HL-60/S4 (cell line): Measurements from ENCODE around the gene SAE1.

Experiments used
- in situ Hi-C: fragments of 300-500 bp; cut with MboI; formaldehyde crosslinking; loops from 2 replicates; pipeline ENCODE4 v1.14.3; 2022; ENCODE audit warnings: low sequenced_read_pairs

Gene SAE1

DNA sequence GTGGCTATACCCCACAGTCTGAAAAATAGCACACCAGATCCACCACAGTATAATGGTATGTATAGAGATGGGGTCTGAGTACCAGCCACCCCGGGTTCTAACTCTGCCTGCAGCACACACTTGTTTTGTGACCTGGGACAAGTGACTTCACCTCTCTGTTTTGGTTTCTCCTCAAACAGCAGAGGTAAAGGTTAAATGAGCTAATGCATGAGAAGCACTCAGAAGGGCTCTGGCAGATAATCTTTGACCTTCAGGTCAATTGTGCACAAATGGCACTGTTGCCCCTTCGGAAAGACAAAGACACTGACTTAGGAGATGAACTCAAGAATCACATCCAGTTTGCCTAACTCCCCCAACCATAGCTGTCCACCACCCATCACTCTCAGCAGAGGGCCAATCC lies 24.8 kb upstream of the SAE1 start:
- in situ Hi-C loops: no loop called here

DNA sequence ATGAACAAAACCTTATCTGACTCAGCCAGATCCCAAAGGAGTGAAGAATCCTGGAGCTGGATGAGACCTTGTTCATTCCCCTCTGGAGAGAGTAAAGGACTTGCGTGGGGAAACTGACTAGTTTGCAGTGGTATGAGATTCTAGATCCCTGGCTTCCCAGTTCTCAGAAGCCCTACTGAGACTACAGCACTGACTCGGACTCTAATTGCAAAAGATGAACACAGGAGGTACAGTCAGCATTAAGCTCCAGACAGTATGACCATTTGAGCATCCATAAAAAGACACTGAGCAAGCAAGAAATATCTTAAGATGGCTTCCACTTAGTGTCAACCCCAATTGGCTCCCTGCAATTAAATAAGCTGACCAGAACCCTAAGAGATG lies 23.8 kb upstream of the SAE1 start:
- in situ Hi-C loops: no loop called here

DNA sequence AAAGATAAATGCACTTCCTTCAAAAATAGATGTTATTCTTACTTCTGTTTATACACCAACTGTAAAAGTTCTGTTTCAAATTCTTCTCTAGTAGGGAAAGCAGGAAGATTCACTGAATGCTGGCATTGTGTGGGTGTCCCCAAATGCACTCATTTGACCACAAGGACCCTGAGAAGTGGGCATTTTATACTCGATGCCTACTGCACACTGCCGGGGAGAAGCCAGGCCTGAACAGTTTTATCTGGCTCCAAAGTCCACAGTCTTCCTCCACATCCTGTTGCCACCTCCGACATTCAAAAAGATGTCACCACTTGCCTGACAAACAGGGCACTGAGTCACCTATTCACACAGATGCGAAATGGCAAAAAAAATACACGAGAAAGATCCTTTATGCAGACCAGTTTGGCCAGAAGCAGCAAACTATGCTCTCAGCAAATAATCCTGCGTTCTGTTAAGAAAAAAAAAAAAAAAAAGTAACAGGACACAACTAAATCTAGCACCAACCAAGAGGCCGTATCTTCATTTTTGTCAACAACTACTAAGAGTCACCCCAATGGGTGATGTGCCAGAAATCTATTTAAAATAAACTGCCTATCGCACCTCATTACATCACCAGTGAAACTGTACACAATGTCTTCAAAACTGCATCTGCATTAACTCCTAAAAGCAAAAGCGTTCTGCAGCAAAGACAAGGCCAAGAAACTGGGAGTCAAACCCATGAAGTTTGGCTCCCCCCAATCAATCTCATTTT lies 23.3 kb upstream of the SAE1 start:
- in situ Hi-C loops: no loop called here

DNA sequence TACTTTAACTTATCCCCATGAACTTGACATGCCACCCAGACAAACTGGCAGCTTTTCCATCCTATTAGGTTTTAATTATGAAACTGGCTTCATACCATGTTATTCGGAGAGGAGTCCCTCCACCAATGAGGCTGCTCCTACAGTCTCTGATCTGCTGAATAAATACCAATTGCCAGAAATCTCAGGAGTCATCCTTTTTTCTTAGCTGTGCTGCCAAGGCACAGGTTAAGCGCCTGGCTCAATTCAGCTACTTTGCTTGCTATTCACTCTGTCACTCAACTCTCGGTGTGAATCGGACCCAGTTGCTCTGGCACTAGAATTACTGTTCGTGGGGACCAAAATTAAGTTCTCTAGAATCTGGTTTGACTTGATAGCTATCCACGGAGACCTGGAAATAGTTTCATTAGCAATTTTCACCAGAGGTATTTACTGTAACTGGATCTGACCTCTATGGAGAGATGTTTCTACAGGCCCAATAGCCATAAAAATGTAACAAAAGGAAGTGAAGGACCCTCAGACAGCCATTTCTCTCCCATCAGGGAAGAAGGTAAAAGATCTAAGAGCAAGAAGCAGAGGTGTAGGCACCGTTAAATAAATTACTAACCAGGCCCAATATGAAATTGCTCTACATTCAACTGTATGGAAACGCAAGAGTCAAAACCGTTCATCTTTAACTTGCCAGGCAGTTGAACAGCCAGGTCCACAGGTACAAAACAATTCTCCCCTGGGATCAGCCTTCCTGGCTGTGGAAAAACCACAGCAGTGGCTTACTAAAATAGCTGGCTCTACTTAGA lies 22.5 kb upstream of the SAE1 start:
- in situ Hi-C loops: no loop called here

DNA sequence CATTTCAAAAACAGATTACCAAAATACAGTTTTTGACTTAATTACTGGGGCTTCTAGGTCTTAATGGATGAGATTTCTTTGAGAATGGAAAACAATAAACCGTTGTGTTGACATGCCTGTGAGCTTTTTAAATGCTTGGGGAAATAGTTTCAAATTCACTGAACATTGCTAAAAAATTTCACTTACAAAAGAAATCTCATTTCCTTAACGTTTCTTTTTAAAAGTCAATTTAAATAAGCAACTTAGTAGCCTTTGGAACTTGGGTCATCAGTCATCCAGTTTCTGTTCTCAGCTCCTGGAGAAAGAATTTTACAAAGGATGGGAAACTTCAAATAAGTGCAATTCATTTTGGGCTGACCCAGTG lies 21.5 kb upstream of the SAE1 start:
- in situ Hi-C loops: no loop called here

DNA sequence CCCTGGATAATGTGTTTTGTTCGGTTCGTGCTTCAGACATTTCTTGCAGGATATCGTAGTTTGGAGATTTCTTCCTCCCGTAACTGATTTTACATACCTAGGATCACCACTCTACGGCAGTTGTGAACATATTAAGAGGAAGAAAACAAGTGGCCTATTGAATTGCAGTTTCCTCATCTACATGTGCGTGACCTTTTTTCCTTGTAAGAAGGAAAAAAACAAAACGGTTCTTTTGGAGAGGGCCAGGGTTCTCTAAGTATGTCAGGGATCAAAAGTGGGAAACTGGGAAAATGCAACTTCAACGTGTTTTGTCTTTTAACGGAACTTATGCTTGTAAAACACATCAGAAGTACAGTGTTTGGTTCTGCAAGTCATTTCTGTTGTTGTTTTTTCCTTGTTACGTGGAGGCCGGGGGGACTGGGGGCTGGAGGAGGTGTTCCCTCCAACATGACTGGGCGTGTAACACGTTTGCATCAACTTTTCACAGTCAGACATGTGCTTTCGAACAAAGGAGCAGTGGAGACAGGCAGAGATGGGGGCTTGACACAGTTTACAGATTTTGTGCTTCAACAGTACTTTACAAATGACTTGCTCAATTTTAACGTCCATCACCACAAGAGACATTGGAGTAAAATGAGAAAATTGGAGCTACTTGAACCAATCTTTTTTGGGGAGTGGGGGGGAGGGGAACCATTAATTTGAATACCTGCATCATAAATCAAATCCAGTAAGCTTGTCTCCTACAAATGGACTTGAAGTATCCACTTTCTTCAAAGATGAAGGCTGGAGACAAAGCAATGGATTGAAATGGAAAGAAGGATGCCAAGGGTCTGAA lies 20.9 kb upstream of the SAE1 start:
- in situ Hi-C loops: no loop called here

DNA sequence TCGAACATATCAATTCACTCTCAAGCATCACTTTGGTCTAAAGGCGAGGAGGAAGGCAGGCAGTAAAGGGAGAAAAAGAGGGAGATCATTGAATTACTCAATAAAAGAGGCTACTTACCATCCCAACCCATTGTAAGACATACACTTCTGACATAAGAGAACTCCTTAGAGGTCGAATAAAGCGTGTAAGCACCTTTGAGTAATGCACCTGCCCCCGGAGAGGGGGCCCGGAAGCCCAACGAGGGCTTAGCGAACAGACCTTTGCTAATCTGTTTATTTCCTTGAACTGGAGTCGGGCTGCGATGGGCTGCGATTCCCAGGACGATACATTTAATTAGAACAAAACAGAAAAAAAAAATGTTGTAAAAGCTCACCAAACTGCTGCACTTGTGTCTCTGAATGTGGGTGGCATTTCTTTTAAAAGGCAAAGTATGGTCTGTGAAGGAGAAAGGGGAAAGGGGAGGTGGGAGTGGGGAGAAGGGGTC lies 20.1 kb upstream of the SAE1 start:
- in situ Hi-C loops: no loop called here

DNA sequence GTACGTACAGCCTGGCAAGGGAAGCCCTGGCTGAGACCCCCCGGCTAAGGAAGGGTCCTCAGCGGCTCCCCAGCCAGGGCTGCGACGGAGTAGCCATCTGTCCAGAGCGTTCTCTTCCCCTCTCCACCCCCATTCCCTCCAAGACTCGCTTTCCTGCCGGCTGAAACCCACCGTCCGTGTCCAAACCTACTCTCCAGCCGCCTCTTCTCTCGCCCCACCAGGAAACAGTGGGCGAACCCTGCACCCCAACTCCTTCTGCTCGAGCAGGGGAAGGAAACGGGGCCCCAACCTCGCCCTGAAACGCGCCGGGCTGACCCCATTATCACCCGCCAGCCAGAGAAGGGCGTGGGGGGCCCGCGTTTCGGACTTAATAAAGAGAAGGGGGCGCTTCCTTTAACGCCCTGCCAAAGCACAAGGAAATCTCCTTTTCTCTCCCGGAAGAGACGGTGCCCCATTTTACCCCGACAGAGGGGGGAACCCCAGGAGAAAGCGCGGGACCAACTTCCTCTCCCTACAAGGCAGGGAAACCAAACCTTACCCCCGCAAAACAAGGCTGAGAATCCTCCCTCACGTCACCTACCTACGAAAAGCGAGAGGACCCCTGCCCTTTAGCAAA lies 19.5 kb upstream of the SAE1 start:
- in situ Hi-C loops: no loop called here

DNA sequence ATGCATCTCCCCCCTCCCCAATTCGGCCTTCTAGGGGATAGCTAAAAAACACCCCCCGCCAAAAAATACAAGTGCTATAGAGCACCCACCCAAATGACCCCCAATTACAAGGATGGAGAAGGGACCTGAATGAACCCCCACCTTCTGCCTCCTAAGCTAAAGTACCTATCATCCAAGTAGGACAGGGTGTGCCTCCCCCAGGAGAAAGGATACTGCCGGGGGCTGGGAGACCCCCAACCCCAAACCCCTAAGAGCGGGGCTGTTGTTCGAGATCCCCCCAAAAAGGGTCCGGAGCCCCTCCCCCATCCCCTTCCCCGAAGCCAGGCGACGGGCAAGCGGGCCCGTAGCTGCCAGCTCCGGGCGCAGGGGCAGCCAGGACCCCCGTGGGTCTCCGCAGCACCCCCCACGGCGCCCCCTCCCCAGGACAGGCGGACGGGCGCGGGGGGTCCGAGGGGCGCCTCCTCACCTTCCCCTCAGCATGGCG lies 18.9 kb upstream of the SAE1 start:
- in situ Hi-C loops: no loop called here

DNA sequence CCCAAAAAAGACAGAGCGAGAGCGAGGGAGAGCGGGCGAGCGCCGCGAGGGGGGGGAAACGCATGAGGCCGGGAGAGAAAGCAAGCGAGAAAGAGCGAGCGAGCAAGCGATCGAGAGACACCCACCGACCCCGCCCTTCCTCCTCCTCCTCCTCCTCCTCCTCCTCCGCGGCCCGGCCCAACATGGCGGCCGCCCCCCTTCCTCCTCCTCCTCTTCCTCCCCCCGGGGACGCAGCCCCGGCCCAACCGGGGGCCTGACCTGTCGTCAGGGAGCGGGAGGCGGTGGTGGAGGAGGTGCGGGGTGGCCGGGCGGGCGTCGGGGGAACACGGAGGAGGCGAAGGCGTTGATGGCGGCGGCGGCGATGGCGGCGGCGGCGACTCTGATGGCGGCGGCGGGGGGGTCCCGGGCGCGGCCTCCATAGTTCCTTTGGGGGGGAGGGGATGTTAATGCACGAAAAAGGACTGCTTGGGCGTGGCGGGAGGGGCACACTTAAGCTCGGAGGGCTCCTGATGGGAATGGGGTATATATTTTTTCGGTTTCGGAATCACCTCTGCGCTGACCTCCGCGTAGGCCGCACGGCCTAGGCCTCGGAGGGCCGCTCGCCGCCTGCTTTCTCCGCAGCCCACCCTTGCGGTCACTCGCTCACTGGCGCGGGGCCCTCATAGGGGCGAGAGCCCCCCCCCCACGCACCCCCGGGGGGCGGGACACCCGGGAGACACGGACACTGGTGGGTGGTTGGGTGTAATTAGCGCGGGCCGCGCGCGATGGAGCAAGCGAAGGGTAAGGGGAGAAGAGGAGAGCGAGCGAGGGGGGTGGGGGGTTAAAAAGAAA lies 18.3 kb upstream of the SAE1 start:
- in situ Hi-C loops: no loop called here

DNA sequence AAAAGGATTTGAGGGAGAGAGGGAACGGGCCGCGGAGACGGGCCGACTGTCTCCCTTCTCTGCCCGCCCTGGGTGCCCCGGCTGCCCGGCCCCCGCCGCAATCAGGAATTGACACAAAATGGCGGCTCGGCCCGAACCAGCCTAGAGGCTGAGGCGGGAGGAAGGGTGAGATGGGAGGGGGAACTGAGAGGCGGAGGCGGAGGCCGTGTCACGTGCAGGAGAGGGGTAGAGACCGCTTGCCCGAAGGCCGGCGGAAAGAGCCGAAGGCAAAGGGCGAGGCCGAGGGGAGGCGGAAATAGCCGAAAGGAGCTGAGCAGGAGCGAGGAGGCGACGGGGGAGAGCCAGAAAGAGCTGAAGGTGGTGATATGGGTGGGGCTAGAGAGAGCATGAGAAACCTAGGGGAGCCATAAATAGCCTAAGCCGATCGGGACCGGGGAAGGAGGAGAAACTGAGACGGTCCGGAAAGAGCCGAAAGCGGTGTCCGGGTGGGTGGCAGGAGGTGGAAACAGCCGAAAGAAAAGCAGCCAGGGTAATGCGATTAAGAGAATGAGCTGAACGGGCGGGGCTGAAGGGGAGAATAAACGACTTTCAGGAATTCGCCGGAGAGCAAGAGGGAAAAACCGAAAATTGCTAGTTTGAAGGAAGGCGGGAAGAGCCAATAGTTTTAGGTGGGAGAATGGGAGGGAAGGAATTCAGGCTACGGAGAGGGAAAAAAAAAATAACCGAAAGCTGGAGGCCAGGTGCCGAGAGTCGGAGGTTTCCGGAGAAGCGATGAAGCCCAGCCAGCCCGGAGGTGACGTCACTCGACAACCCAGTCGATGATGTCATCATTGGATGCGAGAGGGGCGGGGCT lies 17.4 kb upstream of the SAE1 start, which contains the start of gene ZC3H4:
Gene ZC3H4 (minus strand): TSS at position 780 of the 853 bp plus-strand sequence. CDS start 1,192 bp downstream, outside the sequence.
- in situ Hi-C loops: no loop called here

DNA sequence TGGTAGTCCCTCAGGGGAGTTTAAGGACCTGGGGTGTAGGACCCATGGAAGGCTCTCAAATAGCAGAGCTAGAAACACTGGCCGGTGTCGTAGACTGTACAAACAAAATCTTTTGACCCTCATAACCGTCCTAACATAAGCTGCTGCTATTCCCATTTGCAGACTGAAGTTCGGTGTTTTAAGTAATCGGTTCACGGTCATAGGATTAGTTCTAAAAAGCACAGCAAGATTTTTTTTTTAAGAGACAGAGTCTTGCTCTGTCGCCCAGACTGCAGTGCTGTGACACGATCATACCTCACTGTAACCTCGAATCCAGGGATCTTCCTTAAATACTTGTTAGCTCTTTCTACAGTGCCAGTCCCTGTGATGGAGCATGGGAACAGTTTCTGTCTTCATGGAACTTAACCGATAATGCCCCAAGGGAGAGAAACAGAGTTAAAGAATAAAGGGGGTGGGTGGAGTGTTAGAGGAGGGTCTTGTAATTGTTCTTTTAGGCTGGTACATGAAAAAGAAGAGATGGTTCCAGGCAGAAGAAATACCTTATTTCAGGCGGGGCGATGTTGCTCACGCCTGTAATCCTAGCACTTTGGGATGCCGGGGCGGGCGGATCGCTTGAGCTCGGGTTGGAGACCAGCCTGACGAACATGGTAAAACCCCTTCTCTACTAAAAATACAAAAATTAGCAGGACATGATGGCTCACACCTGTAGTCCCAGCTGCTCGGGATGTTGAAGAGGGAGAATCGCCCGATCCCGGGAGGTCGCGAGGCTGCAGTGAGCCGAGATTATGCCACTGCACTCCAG lies 16.6 kb upstream of the SAE1 start:
- in situ Hi-C loops: no loop called here

DNA sequence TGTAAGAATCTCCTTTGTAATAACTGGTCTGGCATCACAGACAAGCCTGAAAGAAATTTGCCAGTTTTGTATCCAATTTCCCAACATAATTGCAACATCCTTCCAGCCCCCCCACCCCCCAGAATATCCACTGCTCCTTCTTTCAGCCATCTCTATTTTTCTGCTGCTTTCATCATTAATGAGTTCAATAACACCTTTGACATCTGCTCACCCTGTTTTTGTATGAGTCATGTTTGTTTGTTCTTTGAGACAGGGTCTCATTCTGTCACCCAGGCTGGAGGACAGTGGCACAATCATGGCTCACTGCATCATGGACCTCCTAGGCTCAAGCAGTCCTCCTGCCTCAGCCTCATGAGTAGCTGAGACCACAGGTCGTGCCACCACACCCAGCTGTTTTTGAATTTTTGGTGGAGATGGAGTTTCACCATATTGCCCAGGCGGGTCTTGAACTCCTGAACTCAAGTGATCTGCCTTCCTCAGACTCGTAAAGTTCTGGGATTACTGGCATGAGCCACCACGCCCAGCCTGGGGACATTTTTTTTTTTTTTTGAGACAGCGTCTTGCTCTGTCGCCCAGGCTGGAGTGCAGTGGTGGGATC lies 10.1 kb upstream of the SAE1 start:
- in situ Hi-C loops: no loop called here

DNA sequence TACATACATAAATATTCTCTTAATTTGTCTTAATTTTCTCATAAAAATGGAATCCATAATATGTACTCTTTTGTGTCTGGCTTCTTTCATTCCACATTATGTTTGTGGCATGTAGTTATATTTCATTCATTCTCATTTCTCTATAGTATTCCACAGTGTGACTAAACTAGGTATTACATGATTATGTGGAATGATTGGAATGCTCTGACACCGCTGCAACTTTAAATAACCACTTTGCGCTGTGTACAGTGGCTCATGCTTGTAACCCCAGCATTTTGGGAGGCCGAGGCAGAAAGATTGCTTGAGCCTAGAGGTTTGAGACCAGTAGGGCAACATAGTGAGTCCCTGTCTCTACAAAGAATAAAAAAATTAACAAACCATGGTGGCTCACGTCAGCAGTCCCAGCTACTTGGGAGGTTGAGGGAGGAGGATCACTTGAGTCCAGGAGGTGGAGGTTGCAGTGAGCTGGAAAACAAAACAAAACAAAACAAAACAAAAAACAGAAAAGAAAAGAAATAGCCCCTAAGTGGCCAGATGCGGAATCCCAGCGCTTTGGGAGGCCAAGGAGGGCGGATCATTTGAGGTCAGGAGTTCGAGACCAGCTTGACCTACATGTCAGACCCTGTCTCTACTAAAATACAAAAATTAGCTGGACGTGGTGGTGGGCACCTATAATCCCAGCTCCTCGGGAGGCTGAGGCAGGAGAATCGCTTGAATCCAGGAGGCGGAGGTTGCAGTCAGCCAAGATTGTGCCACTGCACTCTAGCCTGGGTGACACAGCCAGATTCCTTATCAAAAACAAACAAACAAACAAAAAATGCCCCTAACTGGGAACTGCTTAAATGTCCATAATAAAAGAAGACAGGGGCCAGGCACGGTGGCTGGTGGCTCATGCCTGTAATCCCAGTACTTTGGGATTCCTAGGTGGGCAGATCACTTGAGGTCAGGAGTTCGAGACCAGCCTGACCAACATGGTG lies 8.0 kb upstream of the SAE1 start:
- in situ Hi-C loops: no loop called here

DNA sequence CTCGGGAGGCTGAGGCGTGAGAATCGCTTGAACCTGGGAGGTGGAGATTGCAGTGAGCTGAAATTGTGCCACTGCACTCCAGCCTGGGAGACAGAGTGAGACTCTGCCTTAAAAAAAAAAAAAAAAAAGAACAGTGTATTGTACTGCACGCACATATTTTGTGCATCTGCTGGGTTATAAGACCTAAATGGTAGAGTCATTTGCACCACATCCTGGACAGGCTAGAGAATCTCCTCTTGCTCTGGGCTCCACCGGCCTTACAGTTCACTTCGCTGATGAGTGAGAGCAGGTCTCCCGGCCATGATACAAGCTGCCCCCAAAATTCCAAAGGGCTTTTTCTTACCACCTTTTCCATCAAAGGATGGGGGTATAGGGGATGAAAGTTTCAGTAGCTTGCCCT lies 7.2 kb upstream of the SAE1 start:
- in situ Hi-C loops: no loop called here

DNA sequence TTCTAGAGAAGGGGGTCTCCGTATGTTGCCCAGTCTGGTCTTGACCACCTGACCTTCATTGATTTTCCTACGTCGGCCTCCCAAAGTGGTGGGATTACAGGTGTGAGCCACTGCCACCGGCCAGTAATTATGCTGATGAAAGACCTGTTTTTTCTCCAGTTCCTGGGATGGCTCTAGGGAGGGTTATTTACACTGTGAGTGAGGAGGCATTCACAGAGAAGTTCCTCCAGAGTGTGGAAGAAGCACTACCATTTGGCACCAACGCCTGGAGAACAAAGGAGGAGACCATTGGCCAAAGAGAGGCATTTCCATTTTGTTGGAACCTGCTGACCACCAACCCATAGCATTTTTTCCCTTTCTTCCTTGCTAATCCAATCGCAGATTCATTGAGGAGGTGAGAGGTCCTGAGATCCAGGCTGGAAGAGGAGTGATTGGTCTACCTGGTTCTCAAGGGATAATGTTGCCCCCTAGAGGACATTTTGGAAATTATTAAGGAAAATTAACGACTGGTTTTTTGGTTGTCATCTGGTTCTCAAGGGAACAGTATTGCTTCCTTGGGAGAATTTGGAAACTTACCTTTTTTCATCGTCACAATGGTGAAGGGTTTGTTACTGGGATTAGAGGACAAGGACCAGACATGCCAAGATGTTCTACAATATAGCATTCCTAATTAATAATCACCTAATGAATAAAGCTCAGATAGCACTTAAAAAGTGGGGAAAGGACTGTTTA lies 5.5 kb upstream of the SAE1 start:
- in situ Hi-C loops: loop anchor here (5.0 to 25.0 kb wide), 2 partner anchors 43 to 263 kb away; partner anchors contain the start of genes AP2S1 and ARHGAP35
